Fibroblast of gingiva (primary cell): Measurements from ENCODE around the gene IFNL1.
A peak's percentile ranks its signal among the peaks of the same experiment; 100 is the strongest.
"Not testable (repeated sequence)": the region's sequence is repeated elsewhere in the genome, so short reads cannot be mapped to it uniquely, and the experiment has no call there.

Experiments
- DNase-seq: peaks from one replicate; pipeline ENCODE4 v3.0.0-alpha.2; 2011; ENCODE audit warnings: low read depth

IFNL1 gene

DNA sequence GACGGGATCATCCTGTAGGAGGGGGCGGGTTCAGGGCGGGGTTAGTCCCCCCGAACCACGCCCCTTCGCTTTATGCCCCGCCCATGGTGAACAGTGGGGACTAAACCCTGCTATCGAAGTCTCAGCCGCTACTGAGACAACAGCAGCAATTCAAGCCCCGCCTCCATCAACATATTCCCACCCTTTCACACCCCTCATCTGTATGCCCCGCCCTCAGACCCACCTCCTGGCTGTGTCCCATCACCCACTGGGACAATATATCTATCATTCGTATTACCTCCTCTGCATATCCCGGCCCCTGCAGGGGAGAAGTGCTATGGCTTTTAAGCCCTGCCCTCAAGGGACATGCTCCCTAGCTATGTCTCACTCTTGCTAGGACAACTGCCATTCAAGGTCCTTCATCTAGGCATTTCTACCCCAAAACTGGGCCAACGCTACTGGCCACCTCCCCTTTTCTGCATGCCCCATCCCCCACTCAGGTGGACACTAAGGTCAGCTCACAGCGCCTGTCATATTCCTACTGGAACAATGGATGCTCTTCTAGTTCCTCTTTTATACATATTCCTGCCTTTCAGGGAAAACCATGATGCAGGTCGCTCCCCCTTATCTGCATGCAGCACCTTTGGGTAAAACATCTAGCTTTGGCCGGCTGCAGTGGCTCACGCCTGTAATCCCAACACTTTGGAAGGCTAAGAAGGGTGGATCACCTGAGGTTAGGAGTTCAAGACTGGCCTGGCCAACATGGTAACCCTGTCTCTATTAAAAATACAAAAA lies 12.5 kb downstream of the IFNL1 start:
- no peak for DNase-seq

DNA sequence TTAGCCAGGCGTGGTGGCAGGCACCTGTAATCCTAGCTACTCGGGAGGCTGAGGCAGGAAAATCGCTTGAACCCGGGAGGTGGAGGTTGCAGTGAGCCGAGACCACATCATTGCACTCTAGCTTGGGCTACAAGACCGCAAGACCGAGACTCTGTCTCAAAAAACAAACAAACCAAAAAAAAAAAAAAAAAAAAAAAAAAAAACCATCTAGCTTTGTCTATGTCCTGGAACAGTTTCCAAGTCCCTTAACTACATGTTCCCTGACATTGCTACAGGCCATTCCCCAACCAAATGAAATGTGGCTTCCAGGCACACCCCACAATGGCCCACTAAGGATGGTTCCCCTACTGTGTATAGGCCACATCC lies 13.1 kb downstream of the IFNL1 start:
- not testable (repeated sequence) for DNase-seq

- no peak for DNase-seq
These were observed 14.5 kb downstream of the IFNL1 start for GRCh38 chr19:39310558-39311311.

- DNase-seq, result no peak
These were observed 18.0 kb downstream of the IFNL1 start for GRCh38 chr19:39314016-39314728.

GRCh38 chr19:39315933-39316332 lies 19.7 kb downstream of the IFNL1 start:
- DNase-seq, result no peak

GRCh38 chr19:39316627-39317321 lies 20.6 kb downstream of the IFNL1 start:
- DNase-seq, result no peak

DNA sequence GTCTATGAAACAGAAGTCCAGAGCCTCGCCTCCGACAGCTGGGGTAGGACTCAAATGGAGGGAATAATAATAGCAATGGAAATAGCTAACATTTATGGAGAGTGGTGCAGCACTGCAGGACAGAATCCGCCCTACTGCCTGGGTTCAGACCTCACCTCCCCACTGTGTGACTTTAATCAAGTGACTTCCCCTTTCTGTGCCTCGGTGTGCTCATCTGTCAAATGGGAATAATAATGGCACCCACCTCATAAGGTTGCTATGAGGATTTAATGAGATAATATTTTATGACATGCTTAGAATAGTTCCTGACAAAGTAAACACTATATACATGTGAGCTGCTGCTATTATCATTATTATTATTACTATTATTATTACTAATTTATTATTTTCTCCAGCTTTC lies 21.3 kb downstream of the IFNL1 start:
- no peak for DNase-seq

- no peak for DNase-seq
These were observed 21.9 kb downstream of the IFNL1 start for GRCh38 chr19:39318071-39318470.

DNA sequence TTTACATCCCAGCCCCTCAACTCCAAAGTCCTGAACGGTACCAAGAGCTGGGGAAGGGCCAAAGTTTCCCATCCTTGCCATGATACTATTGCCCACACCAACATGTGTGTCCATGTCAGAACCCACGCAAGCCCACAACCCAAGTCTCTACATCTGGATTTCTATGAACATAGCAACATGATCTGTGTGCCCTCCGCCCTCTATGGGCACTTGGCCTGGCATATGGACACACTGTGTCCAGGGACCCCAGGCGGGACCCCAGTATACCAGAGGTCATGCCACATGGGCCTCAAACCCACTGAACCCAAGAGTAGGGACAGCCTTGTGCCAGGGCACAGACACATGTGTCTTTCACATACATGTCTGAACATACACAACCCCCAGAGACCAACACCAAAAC lies 22.5 kb downstream of the IFNL1 start:
- no peak for DNase-seq

GRCh38 chr19:39319098-39319891 lies 23.1 kb downstream of the IFNL1 start:
- DNase-seq, result no peak

GRCh38 chr19:39319892-39320248 lies 23.7 kb downstream of the IFNL1 start:
- DNase-seq, result no peak

GRCh38 chr19:39321117-39321831 lies 25.1 kb downstream of the IFNL1 start:
- no peak for DNase-seq

DNA sequence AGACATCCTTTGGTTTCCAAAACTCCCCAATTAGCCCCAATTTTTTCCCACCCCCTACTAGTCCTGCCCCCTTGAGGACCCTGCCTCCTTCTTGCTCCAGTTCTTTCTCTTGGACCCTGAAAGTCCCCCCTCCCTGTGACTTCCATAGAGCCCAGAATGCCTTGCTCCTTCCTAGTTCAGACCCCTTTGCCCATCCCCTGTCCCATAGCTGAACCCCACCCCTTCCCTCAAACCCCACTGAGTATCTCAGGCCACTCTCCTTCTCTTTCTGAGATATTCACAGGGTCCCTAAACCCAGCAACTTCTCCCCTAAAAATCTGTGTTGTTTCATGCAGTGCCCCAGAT lies 25.6 kb downstream of the IFNL1 start:
- no peak for DNase-seq

DNA sequence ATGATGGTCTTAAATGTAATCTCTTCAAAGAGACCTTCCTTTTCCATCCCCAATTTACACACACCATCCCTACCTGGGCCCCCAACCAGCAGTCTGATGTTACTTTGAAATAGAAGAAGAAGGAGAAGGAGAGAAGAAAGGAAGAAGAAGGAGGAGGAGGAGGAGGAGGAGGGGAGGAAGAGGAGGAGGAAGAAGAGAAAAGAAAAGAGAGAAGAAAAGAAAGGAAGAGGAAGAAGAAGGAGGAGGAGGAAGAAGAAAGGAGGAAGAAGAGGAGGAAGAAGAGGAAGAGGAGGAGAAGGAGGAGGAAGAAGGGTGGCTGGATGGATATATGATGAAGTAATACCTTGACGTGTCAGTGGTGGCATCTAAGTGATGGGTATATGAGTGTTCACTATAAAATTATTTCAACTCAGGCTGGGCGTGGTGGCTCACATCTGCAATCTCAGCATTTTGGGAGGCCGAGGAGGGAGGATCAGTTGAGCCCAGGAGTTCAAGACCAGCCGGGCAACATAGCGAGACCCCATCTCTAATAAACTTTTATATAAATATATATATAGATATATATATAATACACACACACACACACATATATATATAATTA lies 28.1 kb downstream of the IFNL1 start:
- DNase-seq, result no peak

GRCh38 chr19:39325778-39326665 lies 29.8 kb downstream of the IFNL1 start:
- DNase-seq, result no peak

DNA sequence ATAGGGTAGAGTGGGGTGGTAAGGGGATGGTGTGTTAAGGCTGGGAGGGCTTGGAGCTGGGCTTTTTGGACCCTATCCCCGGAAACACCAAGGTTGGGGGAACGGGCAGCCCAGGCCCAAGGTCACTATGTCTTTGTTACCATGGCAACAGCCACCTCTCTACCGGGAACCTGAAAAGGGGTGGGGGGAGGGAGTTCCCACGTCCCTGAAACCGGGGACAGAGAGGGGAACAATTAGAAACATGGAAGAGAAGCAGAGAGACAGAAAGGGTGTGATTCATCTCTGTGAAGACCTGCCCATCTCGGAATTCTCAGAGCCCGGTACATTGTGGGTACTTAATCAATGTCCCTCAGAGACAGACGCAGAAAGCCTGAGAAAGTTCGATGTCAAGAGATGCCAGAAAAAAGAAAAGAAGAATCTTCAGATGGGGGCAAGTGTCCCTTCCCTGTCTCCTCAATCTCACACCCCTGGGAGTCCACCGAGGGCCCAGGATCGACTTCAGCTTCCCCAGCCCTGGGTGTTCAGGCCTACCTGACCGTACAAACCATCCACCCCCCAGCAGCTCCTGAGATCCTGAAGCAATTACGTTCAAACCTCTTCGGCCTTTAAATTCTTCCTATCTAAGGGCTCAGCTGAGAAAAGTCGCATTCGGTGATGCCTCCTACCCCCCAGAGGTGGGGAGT lies 31.3 kb downstream of the IFNL1 start:
- no peak for DNase-seq

DNA sequence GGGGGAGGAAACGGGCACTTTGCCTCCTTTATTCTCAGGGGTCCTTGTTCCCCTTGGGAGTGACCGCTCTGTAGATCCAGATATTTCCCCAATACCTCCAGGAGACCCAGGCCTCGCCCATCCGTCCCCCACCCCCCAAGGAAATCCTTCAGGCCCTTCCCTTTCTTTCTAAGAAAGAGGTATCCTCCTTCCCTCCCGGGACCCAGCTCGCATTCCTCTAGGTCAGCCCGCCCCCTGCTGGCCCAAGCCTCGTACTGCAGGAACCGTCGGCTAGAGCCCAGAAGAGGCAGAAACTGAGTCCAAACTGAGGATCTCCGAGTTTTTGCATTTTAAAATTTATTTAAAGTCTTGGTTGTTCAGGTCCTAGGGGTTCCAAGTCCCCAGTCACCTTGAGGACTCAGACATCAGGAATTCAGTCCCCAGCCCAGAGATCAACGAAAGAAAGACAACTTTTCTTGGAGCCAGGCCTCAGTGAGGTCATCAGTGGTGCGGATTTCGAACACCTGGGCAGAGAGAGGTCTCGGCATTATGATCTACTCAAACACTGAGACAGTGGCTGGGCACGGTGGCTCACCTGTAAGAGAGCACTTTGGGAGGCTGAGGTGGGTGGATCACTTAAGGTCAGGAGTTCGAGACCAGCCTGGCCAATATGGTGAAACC lies 32.0 kb downstream of the IFNL1 start:
- peak; percentile 56 for DNase-seq

DNA sequence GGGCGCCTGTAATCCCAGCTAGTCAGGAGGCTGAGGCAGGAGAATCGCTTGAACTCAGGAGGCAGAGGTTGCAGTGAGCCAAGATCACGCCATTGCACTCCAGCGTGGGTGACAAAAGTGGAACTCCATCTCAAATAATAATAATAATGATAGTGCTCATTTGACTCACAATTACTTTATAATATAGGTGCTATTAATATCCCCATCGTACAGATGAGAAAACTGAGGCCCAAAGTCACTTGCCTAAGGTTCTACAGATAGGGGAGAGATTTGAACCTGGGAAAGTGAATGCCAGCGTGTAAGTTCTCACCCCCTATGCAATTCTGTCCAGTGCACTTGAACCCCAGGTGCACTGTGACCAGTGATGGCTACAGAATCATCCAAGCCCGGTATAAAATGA lies 33.7 kb downstream of the IFNL1 start:
- DNase-seq, result no peak

DNA sequence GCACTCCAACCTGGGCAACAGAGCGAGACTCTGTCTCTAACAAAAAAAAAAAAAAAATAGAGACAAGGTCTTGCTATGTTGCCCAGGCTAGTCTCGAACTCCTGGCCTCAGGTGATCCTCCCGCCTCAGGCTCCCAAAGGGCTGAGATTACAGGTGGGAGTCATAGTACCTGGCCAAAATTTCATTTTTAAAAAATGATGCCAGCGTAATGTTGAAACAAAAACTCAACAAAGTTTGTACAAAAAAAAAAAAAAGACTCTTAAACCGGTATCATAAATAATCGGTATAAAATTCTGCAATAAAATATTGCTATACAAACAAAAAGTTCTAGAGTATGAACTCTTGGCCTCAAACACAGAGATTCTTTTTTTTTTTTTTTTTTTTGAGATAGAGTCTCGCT lies 36.1 kb downstream of the IFNL1 start:
- no peak for DNase-seq
